Measurements from ENCODE around the gene LGALS8. TPM values are rescaled to one million over a fixed set of nuclear protein-coding genes. Genes with fewer than 3 reads are reported as not detected.

LGALS8 gene
- total RNA-seq, 2 donors from 2014 or later, result 67.8 to 126 TPM

GRCh38 chr1:236507022-236507700 lies 16.6 kb upstream of the LGALS8 start:
- no peak for ATAC-seq (ENCODE audit: insufficient number of reproducible peaks, low FRiP score, low read depth)
- no peaks in the 10 kb centered on the region for H3K9me3 ChIP-seq
- H3K27ac ChIP-seq, result no peak overlapping the region
- no peaks in the 10 kb centered on the region for H3K27me3 ChIP-seq (replicated peaks; ENCODE audit: insufficient read depth)
- H3K4me3 ChIP-seq, result no peak overlapping the region
- peaks cover 0 to 28% of the 10 kb centered on the region in 2 donors for H3K4me1 ChIP-seq (ENCODE audit: control insufficient read depth in 1 of 2, low read depth in 2 of 2)
- DNase-seq (ENCODE audit: low spot score), result no peak
- H3K36me3 ChIP-seq, result no peaks in the 10 kb centered on the region
- no peak for TF ChIP-seq CTCF (IDR thresholded peaks at IDR 0.05)

- no peak for TF ChIP-seq CTCF (IDR thresholded peaks at IDR 0.05)
- Histone ChIP-seq H3K4me1 (ENCODE audit: control insufficient read depth in 1 of 2, low read depth in 2 of 2) (peaks cover 0 to 17% of the 10 kb centered on the region in 2 donors), H3K36me3 (no peaks in the 10 kb centered on the region)
These were observed 15.2 kb upstream of the LGALS8 start for GRCh38 chr1:236508593-236509027.

GRCh38 chr1:236509203-236509602 lies 14.6 kb upstream of the LGALS8 start:
- no peak overlapping the region for H3K27ac ChIP-seq
- no peaks in the 10 kb centered on the region for H3K9me3 ChIP-seq
- H3K27me3 ChIP-seq (replicated peaks; ENCODE audit: insufficient read depth), result no peaks in the 10 kb centered on the region
- ATAC-seq (ENCODE audit: insufficient number of reproducible peaks, low FRiP score, low read depth) (no peak), DNase-seq (ENCODE audit: low spot score) (no peak)
- H3K4me1 ChIP-seq (ENCODE audit: control insufficient read depth in 1 of 2, low read depth in 2 of 2), result peaks cover 0 to 17% of the 10 kb centered on the region in 2 donors
- TF ChIP-seq CTCF (IDR thresholded peaks at IDR 0.05), result no peak
- no peaks in the 10 kb centered on the region for H3K36me3 ChIP-seq
- H3K4me3 ChIP-seq, result no peak overlapping the region

More at GRCh38 chr1:236508593-236509027, 15.2 kb upstream of the LGALS8 start:
- Histone ChIP-seq H3K27me3 (replicated peaks; ENCODE audit: insufficient read depth) (no peaks in the 10 kb centered on the region), H3K9me3 (no peaks in the 10 kb centered on the region), H3K4me3 (no peak overlapping the region), H3K27ac (no peak overlapping the region)
- ATAC-seq (ENCODE audit: insufficient number of reproducible peaks, low FRiP score, low read depth) (no peak), DNase-seq (ENCODE audit: low spot score) (no peak)

GRCh38 chr1:236509647-236510401 lies 14.0 kb upstream of the LGALS8 start:
- no peak for TF ChIP-seq CTCF (IDR thresholded peaks at IDR 0.05)
- no peaks in the 10 kb centered on the region for H3K9me3 ChIP-seq
- no peak for ATAC-seq (ENCODE audit: insufficient number of reproducible peaks, low FRiP score, low read depth)

GRCh38 chr1:236511735-236512418 lies 11.9 kb upstream of the LGALS8 start:
- H3K27me3 ChIP-seq (replicated peaks; ENCODE audit: insufficient read depth), result no peaks in the 10 kb centered on the region
- DNase-seq (ENCODE audit: low spot score), result no peak
- no peaks in the 10 kb centered on the region for H3K9me3 ChIP-seq
- peak overlapping the region; percentile 53 for H3K4me3 ChIP-seq
- no peaks in the 10 kb centered on the region for H3K36me3 ChIP-seq
- ATAC-seq (ENCODE audit: insufficient number of reproducible peaks, low FRiP score, low read depth), result no peak
- H3K27ac ChIP-seq, result no peak overlapping the region
- peaks cover 0 to 29% of the 10 kb centered on the region in 2 donors for H3K4me1 ChIP-seq (ENCODE audit: control insufficient read depth in 1 of 2, low read depth in 2 of 2)
- no peak for TF ChIP-seq CTCF (IDR thresholded peaks at IDR 0.05)

More at GRCh38 chr1:236509647-236510401, 14.0 kb upstream of the LGALS8 start:
- no peak overlapping the region for H3K4me3 ChIP-seq
- peaks cover 0 to 17% of the 10 kb centered on the region in 2 donors for H3K4me1 ChIP-seq (ENCODE audit: control insufficient read depth in 1 of 2, low read depth in 2 of 2)
- DNase-seq (ENCODE audit: low spot score), result no peak
- H3K36me3 ChIP-seq, result no peaks in the 10 kb centered on the region
- no peaks in the 10 kb centered on the region for H3K27me3 ChIP-seq (replicated peaks; ENCODE audit: insufficient read depth)
- no peak overlapping the region for H3K27ac ChIP-seq

Data from thoracic aorta (tissue), 2 donors.